ENCODE measurements around the gene TNS2.

Gene TNS2

GRCh38 chr12:53049571-53050318, at the start of gene TNS2:
TSS of gene TNS2 (plus strand) at chr12:53050065. CDS start at chr12:53050186, 121 bp downstream.
- peak within 1 kb of the TSS; percentile 48 for H3K4me3 ChIP-seq (ENCODE audit: low read depth, low read length)
- no peak for TF ChIP-seq CTCF (IDR thresholded peaks at IDR 0.05; ENCODE audit: control insufficient read depth, extremely low read depth, insufficient read depth)
- no peak for DNase-seq (ENCODE audit: low read depth)

- DNase-seq (ENCODE audit: low read depth) = no peak
- no peak overlapping the region for H3K4me3 ChIP-seq (ENCODE audit: low read depth, low read length)
Observed at GRCh38 chr12:53004178-53004577, 45.7 kb upstream of the TNS2 start.

GRCh38 chr12:53004582-53004981, 45.3 kb upstream of the TNS2 start:
- no peak for TF ChIP-seq CTCF (IDR thresholded peaks at IDR 0.05; ENCODE audit: control insufficient read depth, extremely low read depth, insufficient read depth)
- H3K4me3 ChIP-seq (ENCODE audit: low read depth, low read length) = no peak overlapping the region
- DNase-seq (ENCODE audit: low read depth) = no peak

More at GRCh38 chr12:53004178-53004577, 45.7 kb upstream of the TNS2 start:
- no peak for TF ChIP-seq CTCF (IDR thresholded peaks at IDR 0.05; ENCODE audit: control insufficient read depth, extremely low read depth, insufficient read depth)

- DNase-seq (ENCODE audit: low read depth) = no peak
- peak overlapping the region; percentile 93 for H3K4me3 ChIP-seq (ENCODE audit: low read depth, low read length)
- TF ChIP-seq CTCF (IDR thresholded peaks at IDR 0.05; ENCODE audit: control insufficient read depth, extremely low read depth, insufficient read depth) = no peak
Observed at GRCh38 chr12:53005215-53005985, 44.5 kb upstream of the TNS2 start.

- H3K4me3 ChIP-seq (ENCODE audit: low read depth, low read length) = peak within 1 kb of the TSS; percentile 93
- peak; percentile 99 for DNase-seq (ENCODE audit: low read depth)
- no peak for TF ChIP-seq CTCF (IDR thresholded peaks at IDR 0.05; ENCODE audit: control insufficient read depth, extremely low read depth, insufficient read depth)
Observed at GRCh38 chr12:53005986-53006809, 43.7 kb upstream of the TNS2 start, which contains the start of gene EIF4B. TSS of gene EIF4B (plus strand) at chr12:53006456. CDS start at chr12:53006484, 28 bp downstream.

GRCh38 chr12:53006810-53007309, 43.0 kb upstream of the TNS2 start:
- DNase-seq (ENCODE audit: low read depth) = peak; percentile 30
- TF ChIP-seq CTCF (IDR thresholded peaks at IDR 0.05; ENCODE audit: control insufficient read depth, extremely low read depth, insufficient read depth) = no peak
- peak overlapping the region; percentile 93 for H3K4me3 ChIP-seq (ENCODE audit: low read depth, low read length)
